Mesenchymal stem cell (in vitro differentiated cells and primary cell): ENCODE measurements around the gene TFR2.
A peak's percentile ranks its signal among the peaks of the same experiment; 100 is the strongest.

Experiments used
- DNase-seq: peaks from one replicate; pipeline ENCODE4 v3.0.0-alpha.2; 2013
- H2AFZ ChIP-seq: one replicate; pipeline ENCODE4 v1.6.1; 2013; ENCODE audit warnings: low read depth, mild to moderate bottlenecking, control low read depth, inconsistent platforms, low read length, moderate library complexity
- H2AK5ac ChIP-seq: 2 replicates; pipeline ENCODE4 v1.6.1; 2013; ENCODE audit warnings: low read length, moderate library complexity, mild to moderate bottlenecking, inconsistent platforms; ENCODE audit not compliant: severe bottlenecking
- H2BK120ac ChIP-seq: one replicate; pipeline ENCODE4 v1.6.1; 2013; ENCODE audit warnings: low read depth, mild to moderate bottlenecking, inconsistent platforms, low read length, moderate library complexity
- H2BK12ac ChIP-seq, 2 experiments: one replicate each; pipeline ENCODE4 v1.6.1; 2013; ENCODE audit warnings: inconsistent platforms in 2 of 2, low read length in 2 of 2, mild to moderate bottlenecking in 2 of 2, moderate library complexity in 2 of 2, control low read depth in 1 of 2
- H2BK15ac ChIP-seq: one replicate; pipeline ENCODE4 v1.6.1; 2013; ENCODE audit warnings: mild to moderate bottlenecking, low read depth, inconsistent platforms; ENCODE audit not compliant: poor library complexity, severe bottlenecking
- H2BK5ac ChIP-seq: 2 replicates; pipeline ENCODE4 v1.6.1; 2013; ENCODE audit warnings: low read depth, mild to moderate bottlenecking, low read length, control low read depth, inconsistent platforms; ENCODE audit not compliant: poor library complexity, severe bottlenecking
- H3K14ac ChIP-seq, 2 experiments: one replicate each; pipeline ENCODE4 v1.6.1; 2013; ENCODE audit warnings: inconsistent platforms in 2 of 2, low read length in 2 of 2, control low read depth in 1 of 2, mild to moderate bottlenecking in 1 of 2, moderate library complexity in 1 of 2
- H3K18ac ChIP-seq, 2 experiments: one replicate each; pipeline ENCODE4 v1.6.1; 2013; ENCODE audit warnings: inconsistent platforms in 2 of 2, low read length in 2 of 2, control low read depth in 1 of 2, low read depth in 1 of 2, mild to moderate bottlenecking in 1 of 2
- H3K23ac ChIP-seq, 2 experiments: one replicate each; pipeline ENCODE4 v1.6.1; 2013; ENCODE audit warnings: inconsistent platforms in 2 of 2, low read length in 2 of 2, mild to moderate bottlenecking in 2 of 2, moderate library complexity in 2 of 2, control low read depth in 1 of 2
- H3K27ac ChIP-seq: 2 replicates; pipeline ENCODE4 v1.5.1; 2013; ENCODE audit warnings: mild to moderate bottlenecking, moderate library complexity, low read length, control low read depth, inconsistent platforms; ENCODE audit not compliant: poor library complexity, severe bottlenecking
- H3K27me3 ChIP-seq, 2 experiments: 2 replicates each; pipeline versions ENCODE4 v1.6.1 to v1.7.0; 2013; ENCODE audit warnings: low read length in 2 of 2, mild to moderate bottlenecking in 2 of 2, moderate library complexity in 2 of 2, control low read depth in 1 of 2, inconsistent platforms in 1 of 2; ENCODE audit not compliant: control insufficient read depth in 1 of 2, insufficient read depth in 1 of 2
- H3K36me3 ChIP-seq, 2 experiments: 2 replicates each; pipeline versions ENCODE4 v1.6.1 to v1.7.0; 2013; ENCODE audit warnings: low read length in 2 of 2, control low read depth in 1 of 2, inconsistent platforms in 1 of 2, low read depth in 1 of 2, mild to moderate bottlenecking in 1 of 2; ENCODE audit not compliant: insufficient read depth in 2 of 2, control insufficient read depth in 1 of 2
- H3K4ac ChIP-seq, 2 experiments: one replicate each; pipeline ENCODE4 v1.6.1; 2013; ENCODE audit warnings: inconsistent platforms in 2 of 2, low read length in 2 of 2, mild to moderate bottlenecking in 2 of 2, moderate library complexity in 2 of 2, control low read depth in 1 of 2, low read depth in 1 of 2
- H3K4me1 ChIP-seq: 2 replicates; pipeline ENCODE4 v1.6.1; 2013; ENCODE audit warnings: low read depth, low read length, control low read depth; ENCODE audit not compliant: control insufficient read depth, insufficient read depth
- H3K4me2 ChIP-seq: 2 replicates; pipeline ENCODE4 v1.6.1; 2013; ENCODE audit warnings: low read length, mild to moderate bottlenecking, inconsistent platforms; ENCODE audit not compliant: poor library complexity, severe bottlenecking
- H3K4me3 ChIP-seq, 2 experiments: 2 replicates each; pipeline versions ENCODE4 v1.5.1 to v1.7.0; 2013; ENCODE audit warnings: low read length in 2 of 2, mild to moderate bottlenecking in 2 of 2, control low read depth in 1 of 2, low read depth in 1 of 2; ENCODE audit not compliant: insufficient read depth in 1 of 2
- H3K79me1 ChIP-seq: replicated peaks from 2 replicates; pipeline ENCODE4 v1.6.1; 2013; ENCODE audit warnings: mild to moderate bottlenecking, control low read depth, low read length, inconsistent platforms; ENCODE audit not compliant: poor library complexity, severe bottlenecking
- H3K9ac ChIP-seq: 2 replicates; pipeline ENCODE4 v1.7.0; 2013; ENCODE audit warnings: mild to moderate bottlenecking, low read length, moderate library complexity
- H3K9me3 ChIP-seq: 2 replicates; pipeline ENCODE4 v1.7.0; 2013; ENCODE audit warnings: mild to moderate bottlenecking, low read length; ENCODE audit not compliant: control insufficient read depth
- H4K8ac ChIP-seq: one replicate; pipeline ENCODE4 v1.6.1; 2013; ENCODE audit warnings: inconsistent platforms, mild to moderate bottlenecking, low read length, moderate library complexity
- H4K91ac ChIP-seq: one replicate; pipeline ENCODE4 v1.6.1; 2013; ENCODE audit warnings: mild to moderate bottlenecking, low read length, inconsistent platforms
- WGBS: methylation state at CpG from one replicate; pipeline ENCODE4 v1.1.7; 2013; ENCODE audit warnings: mixed read lengths; 5-methylcytosine and 5-hydroxymethylcytosine counted together

TFR2 gene

DNA sequence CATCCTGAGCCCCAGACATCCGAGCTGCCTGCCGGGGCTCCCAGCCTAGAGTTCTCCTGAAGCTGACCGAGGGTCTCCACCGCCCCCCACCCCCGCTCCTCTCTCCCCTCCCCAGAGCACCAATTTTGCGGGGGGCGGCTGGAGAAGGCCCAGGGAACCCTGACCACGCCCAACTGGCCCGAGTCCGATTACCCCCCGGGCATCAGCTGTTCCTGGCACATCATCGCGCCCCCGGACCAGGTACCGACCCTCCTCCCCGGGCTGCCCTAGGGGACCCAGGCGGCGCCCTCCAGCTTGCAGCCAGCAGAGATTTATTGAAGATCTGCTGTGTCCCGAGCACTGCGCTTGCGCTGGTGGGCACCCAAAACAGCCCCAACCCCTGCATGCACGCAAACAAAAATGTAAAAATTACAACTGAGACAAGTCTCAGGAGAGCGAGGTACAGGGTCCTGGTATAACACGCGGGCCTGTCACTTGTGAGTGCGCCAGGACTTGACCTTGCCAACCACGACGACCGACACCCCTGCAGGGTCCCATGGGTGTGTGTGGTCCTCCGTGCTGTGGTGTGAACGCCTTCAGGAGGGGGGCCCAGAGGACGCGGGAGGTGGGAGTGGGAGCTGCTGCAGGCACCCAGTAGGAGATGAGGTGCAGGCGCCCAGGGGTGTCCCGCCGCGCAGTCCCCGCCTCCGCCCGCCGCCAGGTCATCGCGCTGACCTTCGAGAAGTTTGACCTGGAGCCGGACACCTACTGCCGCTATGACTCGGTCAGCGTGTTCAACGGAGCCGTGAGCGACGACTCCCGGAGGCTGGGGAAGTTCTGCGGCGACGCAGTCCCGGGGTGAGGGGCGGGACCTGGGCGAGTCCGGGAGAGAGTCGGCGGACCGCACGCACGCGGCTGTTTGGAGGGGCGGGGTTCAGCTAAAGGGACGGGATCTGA is 36.1 kb downstream of the TFR2 start:
- H4K91ac ChIP-seq, result no peak overlapping the region
- no peaks in the 10 kb centered on the region for H3K9me3 ChIP-seq
- peak; percentile 40 for DNase-seq
- H2BK5ac ChIP-seq, result no peak overlapping the region
- H3K4me2 ChIP-seq, result peak overlapping the region; percentile 93
- peak overlapping the region; percentile 46 for H2BK15ac ChIP-seq
- peak overlapping the region; percentile 57 to 73 for H3K4me3 ChIP-seq
- H2AFZ ChIP-seq, result no peak overlapping the region
- H4K8ac ChIP-seq, result no peak overlapping the region
- H2BK120ac ChIP-seq, result peak overlapping the region; percentile 66
- peak overlapping the region; percentile 67 for H3K9ac ChIP-seq
- H2BK12ac ChIP-seq, result no peak overlapping the region
- H3K36me3 ChIP-seq, result peaks cover 5 to 35% of the 10 kb centered on the region in 2 experiments
- no peaks in the 10 kb centered on the region for H3K27me3 ChIP-seq
- H3K27ac ChIP-seq, result no peak overlapping the region
- H3K18ac ChIP-seq, result peak overlapping the region in 1 of 2 experiments; percentile 79
- peaks cover 2% of the 10 kb centered on the region for H3K79me1 ChIP-seq
- H3K14ac ChIP-seq, result peak overlapping the region in 1 of 2 experiments; percentile 53
- WGBS, result 37% methylated on average over 68 of the region's 68 CpGs
- peaks cover 40% of the 10 kb centered on the region for H3K4me1 ChIP-seq
- H3K23ac ChIP-seq, result peak overlapping the region in 1 of 2 experiments; percentile 53
- no peak overlapping the region for H2AK5ac ChIP-seq
- peak overlapping the region in 1 of 2 experiments; percentile 67 for H3K4ac ChIP-seq

DNA sequence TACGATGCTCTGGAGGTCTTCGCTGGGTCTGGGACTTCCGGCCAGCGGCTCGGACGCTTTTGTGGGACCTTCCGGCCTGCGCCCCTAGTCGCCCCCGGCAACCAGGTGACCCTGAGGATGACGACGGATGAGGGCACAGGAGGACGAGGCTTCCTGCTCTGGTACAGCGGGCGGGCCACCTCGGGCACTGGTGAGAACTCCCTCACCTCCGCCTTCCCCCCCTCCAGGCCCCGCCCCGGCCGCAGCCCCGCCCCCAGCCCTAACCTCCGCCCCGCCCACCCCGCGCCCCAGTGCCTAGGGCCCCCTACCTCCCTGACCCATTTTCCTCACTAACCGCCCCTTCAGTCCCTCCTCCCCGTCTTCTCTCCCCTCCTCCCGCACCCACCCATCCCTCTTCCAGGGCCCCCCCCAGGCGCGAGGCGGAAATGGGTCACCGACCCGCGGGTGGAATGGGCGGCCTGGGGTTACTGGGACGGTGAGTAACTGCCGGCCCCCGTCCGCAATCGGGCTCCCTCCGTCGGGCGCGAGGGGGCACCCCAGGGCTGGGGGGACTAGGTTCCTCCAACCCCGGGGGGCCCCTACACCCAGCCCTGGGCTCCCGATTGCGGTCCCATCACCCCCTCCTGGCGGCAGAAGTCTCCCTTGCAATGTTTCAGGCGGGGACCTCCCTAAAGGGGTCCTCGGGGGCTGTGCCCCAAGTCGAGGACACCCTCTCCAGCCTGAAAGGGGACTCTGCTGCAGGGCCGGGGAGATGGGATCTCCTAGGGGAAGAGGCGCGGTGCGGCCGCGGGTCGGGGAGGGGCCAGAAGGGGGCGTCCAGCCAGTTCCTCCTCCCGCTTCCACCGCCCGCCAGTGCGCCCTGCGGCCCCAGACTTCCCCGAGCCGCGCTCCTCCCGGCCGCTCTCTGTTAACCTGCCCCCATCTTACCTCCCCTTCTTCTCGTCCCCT is 37.0 kb downstream of the TFR2 start:
- Histone ChIP-seq H3K4me1 (peaks cover 41% of the 10 kb centered on the region), H2BK15ac (peak overlapping the region; percentile 98), H3K4me3 (peak overlapping the region; percentile 57 to 92), H3K23ac (peak overlapping the region in 1 of 2 experiments; percentile 10), H3K4me2 (peak overlapping the region; percentile 93), H4K91ac (peak overlapping the region; percentile 97), H4K8ac (peak overlapping the region; percentile 95), H3K14ac (peak overlapping the region; percentile 7 to 84), H3K79me1 (peaks cover 2% of the 10 kb centered on the region), H2BK120ac (peak overlapping the region; percentile 99), H3K18ac (peak overlapping the region; percentile 79 to 94), H2AFZ (peak overlapping the region; percentile 8), H3K27me3 (no peaks in the 10 kb centered on the region), H2BK5ac (peak overlapping the region; percentile 59), H3K9ac (peak overlapping the region; percentile 88), H2AK5ac (no peak overlapping the region), H2BK12ac (peak overlapping the region; percentile 89 to 93), H3K36me3 (peaks cover 12 to 35% of the 10 kb centered on the region in 2 experiments), H3K27ac (peak overlapping the region; percentile 74), H3K4ac (peak overlapping the region; percentile 76 to 79), H3K9me3 (no peaks in the 10 kb centered on the region)
- peak; percentile 82 for DNase-seq
- under 1% methylated on average over 55 of the region's 70 CpGs for WGBS

DNA sequence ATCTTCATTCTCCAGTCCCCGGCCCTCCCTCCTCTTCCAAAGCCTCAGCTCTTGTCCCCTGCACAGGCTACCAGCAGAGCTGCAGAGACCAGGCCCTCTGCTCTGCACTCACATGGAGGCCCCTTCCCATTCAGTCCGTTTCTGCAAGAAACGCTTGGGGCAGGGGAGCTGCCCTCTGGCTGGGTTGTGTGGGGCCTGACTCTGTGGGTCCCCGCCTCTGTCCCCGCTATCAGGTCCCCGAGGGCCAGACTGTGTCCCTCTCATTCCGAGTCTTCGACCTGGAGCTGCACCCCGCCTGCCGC is 37.7 kb downstream of the TFR2 start:
- peaks cover 41% of the 10 kb centered on the region for H3K4me1 ChIP-seq
- peak overlapping the region; percentile 45 for H2AK5ac ChIP-seq
- H3K9me3 ChIP-seq, result no peaks in the 10 kb centered on the region
- peaks cover 2% of the 10 kb centered on the region for H3K79me1 ChIP-seq
- no peak overlapping the region for H2AFZ ChIP-seq
- peak overlapping the region; percentile 89 to 93 for H2BK12ac ChIP-seq
- H3K4me2 ChIP-seq, result peak overlapping the region; percentile 81
- H4K8ac ChIP-seq, result peak overlapping the region; percentile 95
- 5% methylated on average over 10 of the region's 10 CpGs for WGBS
- peaks cover 12 to 35% of the 10 kb centered on the region in 2 experiments for H3K36me3 ChIP-seq
- H2BK15ac ChIP-seq, result peak overlapping the region; percentile 93
- H2BK120ac ChIP-seq, result peak overlapping the region; percentile 99
- H3K9ac ChIP-seq, result peak overlapping the region; percentile 88
- peak overlapping the region; percentile 97 for H4K91ac ChIP-seq
- peak overlapping the region; percentile 57 to 92 for H3K4me3 ChIP-seq
- DNase-seq, result peak; percentile 69
- peak overlapping the region; percentile 70 to 94 for H3K18ac ChIP-seq
- peak overlapping the region; percentile 59 for H2BK5ac ChIP-seq
- H3K27me3 ChIP-seq, result no peaks in the 10 kb centered on the region
- peak overlapping the region in 1 of 2 experiments; percentile 10 for H3K23ac ChIP-seq
- peak overlapping the region in 1 of 2 experiments; percentile 84 for H3K14ac ChIP-seq
- peak overlapping the region; percentile 74 for H3K27ac ChIP-seq
- peak overlapping the region; percentile 8 to 79 for H3K4ac ChIP-seq
